ENCODE data around the gene CMYA5. TPM values are rescaled to one million over a fixed set of nuclear protein-coding genes. Genes with fewer than 3 reads are reported as not detected.
A peak's percentile ranks its signal among the peaks of the same experiment; 100 is the strongest.

Gene CMYA5
- total and polyA plus RNA-seq, 9 of the 15 experiments (the other 6 are each of a cell fraction or from before 2014, with no cell fraction given), result 0.18 to 1.1 (median 0.32) TPM

DNA sequence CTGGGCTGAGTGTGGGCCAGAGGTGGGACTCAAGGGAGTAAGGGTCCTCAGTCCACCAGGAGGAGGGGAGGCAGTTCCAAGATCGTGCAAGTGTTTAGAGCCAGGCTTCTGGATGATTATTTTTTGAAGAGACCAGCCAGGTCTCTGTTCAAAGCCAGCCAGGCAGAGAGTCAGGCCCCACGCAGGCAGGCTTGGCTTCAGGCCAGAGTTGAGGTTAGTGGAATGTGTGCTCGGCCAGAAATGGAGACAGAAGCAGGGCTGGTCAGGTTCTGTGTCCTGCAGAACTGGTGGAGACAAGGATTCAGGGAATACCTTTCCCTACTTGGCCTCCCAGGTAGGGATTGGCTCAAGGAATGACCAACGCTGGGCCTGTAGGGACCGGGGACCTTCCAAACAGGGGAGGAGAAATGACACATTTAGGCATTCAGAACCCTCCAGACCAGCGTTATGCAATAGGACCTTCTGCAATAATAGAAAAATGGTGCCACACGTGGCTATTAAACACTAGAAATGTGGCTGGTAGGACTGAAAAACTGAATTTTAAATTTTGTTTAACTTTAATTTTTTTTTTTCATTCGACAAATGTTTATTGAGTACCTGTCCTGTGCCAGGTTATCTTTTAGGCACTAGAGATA is 106.2 kb downstream of the CMYA5 start (continued):
- TF ChIP-seq, protein P1, sequence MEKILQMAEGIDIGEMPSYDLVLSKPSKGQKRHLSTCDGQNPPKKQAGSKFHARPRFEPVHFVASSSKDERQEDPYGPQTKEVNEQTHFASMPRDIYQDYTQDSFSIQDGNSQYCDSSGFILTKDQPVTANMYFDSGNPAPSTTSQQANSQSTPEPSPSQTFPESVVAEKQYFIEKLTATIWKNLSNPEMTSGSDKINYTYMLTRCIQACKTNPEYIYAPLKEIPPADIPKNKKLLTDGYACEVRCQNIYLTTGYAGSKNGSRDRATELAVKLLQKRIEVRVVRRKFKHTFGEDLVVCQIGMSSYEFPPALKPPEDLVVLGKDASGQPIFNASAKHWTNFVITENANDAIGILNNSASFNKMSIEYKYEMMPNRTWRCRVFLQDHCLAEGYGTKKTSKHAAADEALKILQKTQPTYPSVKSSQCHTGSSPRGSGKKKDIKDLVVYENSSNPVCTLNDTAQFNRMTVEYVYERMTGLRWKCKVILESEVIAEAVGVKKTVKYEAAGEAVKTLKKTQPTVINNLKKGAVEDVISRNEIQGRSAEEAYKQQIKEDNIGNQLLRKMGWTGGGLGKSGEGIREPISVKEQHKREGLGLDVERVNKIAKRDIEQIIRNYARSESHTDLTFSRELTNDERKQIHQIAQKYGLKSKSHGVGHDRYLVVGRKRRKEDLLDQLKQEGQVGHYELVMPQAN (IDR thresholded peaks at IDR 0.05; ENCODE audit: borderline replicate concordance), result no peak
- TF ChIP-seq BCOR (IDR thresholded peaks at IDR 0.05) (peak; percentile 79), HOXB6 (CRISPR knock-in tag; IDR thresholded peaks at IDR 0.05; ENCODE audit: borderline replicate concordance) (no peak), LEF1 (IDR thresholded peaks at IDR 0.05) (no peak), ZNF232 (CRISPR knock-in tag; IDR thresholded peaks at IDR 0.05) (no peak), ZNF445 (CRISPR knock-in tag; IDR thresholded peaks at IDR 0.05; ENCODE audit: low read depth) (no peak), SMARCA5 (IDR thresholded peaks at IDR 0.05) (0 out of 2 replicates have a peak, but pooled peaks have one; percentile 40), RBM25 (IDR thresholded peaks at IDR 0.05; ENCODE audit: low read depth, low read length, severe bottlenecking) (peak; percentile 44), HSF4 (CRISPR knock-in tag; IDR thresholded peaks at IDR 0.05; ENCODE audit: borderline replicate concordance) (no peak), MAZ (CRISPR knock-in tag; conservative IDR thresholded peaks at IDR 0.05 in 1 of 2, IDR thresholded peaks at IDR 0.05 in 1 of 2) (no peak), SRSF1 (IDR thresholded peaks at IDR 0.05; ENCODE audit: low read depth, low read length) (no peak), RBM15 (IDR thresholded peaks at IDR 0.05; ENCODE audit: insufficient read depth, low read length) (no peak)
- TF ChIP-seq, protein P2, sequence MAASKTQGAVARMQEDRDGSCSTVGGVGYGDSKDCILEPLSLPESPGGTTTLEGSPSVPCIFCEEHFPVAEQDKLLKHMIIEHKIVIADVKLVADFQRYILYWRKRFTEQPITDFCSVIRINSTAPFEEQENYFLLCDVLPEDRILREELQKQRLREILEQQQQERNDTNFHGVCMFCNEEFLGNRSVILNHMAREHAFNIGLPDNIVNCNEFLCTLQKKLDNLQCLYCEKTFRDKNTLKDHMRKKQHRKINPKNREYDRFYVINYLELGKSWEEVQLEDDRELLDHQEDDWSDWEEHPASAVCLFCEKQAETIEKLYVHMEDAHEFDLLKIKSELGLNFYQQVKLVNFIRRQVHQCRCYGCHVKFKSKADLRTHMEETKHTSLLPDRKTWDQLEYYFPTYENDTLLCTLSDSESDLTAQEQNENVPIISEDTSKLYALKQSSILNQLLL (CRISPR knock-in tag; IDR thresholded peaks at IDR 0.05; ENCODE audit: borderline replicate concordance), result no peak
- TF ChIP-seq, protein P3, sequence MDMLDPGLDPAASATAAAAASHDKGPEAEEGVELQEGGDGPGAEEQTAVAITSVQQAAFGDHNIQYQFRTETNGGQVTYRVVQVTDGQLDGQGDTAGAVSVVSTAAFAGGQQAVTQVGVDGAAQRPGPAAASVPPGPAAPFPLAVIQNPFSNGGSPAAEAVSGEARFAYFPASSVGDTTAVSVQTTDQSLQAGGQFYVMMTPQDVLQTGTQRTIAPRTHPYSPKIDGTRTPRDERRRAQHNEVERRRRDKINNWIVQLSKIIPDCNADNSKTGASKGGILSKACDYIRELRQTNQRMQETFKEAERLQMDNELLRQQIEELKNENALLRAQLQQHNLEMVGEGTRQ (CRISPR knock-in tag; IDR thresholded peaks at IDR 0.05), result no peak
- TF ChIP-seq, protein P4, sequence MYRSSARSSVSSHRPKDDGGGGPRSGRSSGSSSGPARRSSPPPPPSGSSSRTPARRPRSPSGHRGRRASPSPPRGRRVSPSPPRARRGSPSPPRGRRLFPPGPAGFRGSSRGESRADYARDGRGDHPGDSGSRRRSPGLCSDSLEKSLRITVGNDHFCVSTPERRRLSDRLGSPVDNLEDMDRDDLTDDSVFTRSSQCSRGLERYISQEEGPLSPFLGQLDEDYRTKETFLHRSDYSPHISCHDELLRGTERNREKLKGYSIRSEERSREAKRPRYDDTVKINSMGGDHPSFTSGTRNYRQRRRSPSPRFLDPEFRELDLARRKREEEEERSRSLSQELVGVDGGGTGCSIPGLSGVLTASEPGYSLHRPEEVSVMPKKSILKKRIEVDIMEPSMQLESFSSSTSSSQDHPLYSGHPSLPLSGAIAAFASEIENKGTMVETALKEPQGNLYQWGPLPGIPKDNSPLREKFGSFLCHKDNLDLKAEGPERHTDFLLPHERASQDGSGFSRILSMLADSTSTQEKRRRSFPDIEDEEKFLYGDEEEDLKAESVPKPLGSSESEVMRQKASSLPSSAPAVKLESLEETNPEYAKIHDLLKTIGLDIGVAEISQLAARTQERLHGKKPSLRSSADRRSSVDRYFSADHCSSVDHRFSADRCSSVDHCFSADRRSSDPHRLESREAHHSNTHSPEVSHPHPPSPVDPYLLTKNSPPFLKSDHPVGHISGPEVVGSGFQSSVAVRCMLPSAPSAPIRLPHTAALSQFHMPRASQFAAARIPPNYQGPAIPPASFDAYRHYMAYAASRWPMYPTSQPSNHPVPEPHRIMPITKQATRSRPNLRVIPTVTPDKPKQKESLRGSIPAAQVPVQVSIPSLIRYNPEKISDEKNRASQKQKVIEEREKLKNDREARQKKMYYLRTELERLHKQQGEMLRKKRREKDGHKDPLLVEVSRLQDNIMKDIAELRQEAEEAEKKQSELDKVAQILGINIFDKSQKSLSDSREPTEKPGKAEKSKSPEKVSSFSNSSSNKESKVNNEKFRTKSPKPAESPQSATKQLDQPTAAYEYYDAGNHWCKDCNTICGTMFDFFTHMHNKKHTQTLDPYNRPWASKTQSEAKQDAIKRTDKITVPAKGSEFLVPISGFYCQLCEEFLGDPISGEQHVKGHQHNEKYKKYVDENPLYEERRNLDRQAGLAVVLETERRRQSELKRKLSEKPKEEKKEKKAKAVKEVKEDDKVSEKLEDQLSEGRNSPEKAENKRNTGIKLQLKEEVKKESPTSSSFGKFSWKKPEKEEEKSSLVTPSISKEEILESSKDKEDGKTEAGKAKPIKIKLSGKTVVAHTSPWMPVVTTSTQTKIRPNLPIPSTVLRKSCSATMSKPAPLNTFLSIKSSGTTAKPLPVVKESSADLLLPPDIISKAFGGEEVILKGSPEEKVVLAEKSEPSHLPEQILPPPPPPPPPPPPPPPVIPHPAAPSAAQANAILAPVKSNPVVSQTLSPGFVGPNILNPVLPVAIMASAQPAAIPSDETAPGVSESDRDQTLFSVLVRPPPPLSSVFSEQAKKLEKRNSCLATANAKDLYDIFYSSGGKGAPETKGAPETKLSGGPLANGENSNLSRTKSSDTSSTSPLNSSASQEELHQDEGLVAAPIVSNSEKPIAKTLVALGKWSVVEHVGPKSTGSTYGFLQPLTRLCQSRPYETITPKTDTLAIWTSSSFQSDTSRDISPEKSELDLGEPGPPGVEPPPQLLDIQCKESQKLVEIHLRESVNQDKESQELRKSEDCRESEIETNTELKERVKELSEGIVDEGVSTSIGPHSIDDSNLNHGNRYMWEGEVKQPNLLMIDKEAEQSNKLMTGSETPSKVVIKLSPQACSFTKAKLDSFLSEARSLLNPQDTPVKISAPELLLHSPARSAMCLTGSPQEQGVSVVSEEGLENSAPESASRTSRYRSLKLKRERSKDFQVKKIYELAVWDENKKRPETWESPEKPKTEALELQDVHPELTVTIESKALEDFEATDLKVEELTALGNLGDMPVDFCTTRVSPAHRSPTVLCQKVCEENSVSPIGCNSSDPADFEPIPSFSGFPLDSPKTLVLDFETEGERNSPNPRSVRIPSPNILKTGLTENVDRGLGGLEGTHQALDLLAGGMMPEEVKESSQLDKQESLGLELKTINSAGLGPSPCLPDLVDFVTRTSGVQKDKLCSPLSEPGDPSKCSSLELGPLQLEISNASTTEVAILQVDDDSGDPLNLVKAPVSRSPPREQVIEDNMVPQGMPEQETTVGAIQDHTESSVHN (IDR thresholded peaks at IDR 0.05; ENCODE audit: borderline replicate concordance in 1 of 2, low read depth in 1 of 2), result no peak

Measured in K562 (cell line).